HCT116 (cell line): Measurements from ENCODE around the gene INPP5D. TPM values are rescaled to one million over a fixed set of nuclear protein-coding genes. Genes with fewer than 3 reads are reported as not detected.

ENCODE experiments used
- ATAC-seq: fragments of 200-7000 bp; cut with Tn5 transposase; 2 replicates; pipeline ENCODE4 v1.9.1; 2020; ENCODE audit warnings: mild to moderate bottlenecking, moderate library complexity
- BruUV-seq: library from RNA; stranded (reverse); fragments of 400-500 nt; replicated peaks from 2 replicates; lab custom pipeline; 2021; lab: Mats Ljungman, UMichigan
- CTCF ChIA-PET: fragments of 300-600 bp; sonication (Branson Sonifier 250); formaldehyde crosslinking; loops from one replicate; lab custom pipeline; 2021; ENCODE audit warnings: antibody characterized with exemption; lab: Charles Lee
- POLR2A ChIA-PET: fragments of 300-600, 350-600 bp; sonication (Branson Sonifier 250); formaldehyde crosslinking; loops from one replicate; lab custom pipeline; 2021; ENCODE audit warnings: antibody characterized with exemption; lab: Charles Lee
- RAD21 ChIA-PET, 2 experiments: fragments of 300-600 bp; sonication (Branson Sonifier 250); formaldehyde crosslinking; loops; one replicate each; lab custom pipeline; 2023; ENCODE audit warnings: low total read pairs in 2 of 2; ENCODE audit not compliant: uncharacterized antibody in 2 of 2, unreplicated experiment in 2 of 2, low non-redundant PET in 1 of 2; lab: Charles Lee
- DNase-seq: peaks from one replicate; pipeline ENCODE4 v3.0.0-alpha.2; 2010; ENCODE audit warnings: low read depth, low spot score
- H2AFZ ChIP-seq: fragments of 200-600 bp; shearing (Covaris generic), sonication (generic); 2 replicates; pipeline ENCODE4 v1.6.1; 2017; ENCODE audit warnings: low read depth, mixed run types, mixed read lengths, antibody characterized with exemption, low read length; ENCODE audit not compliant: poor library complexity, severe bottlenecking
- H3K27ac ChIP-seq: 2 replicates; pipeline ENCODE4 v1.5.1; 2012; ENCODE audit warnings: low read depth, low read length
- H3K27me3 ChIP-seq: fragments of 200-600 bp; sonication (generic); 2 replicates; pipeline ENCODE4 v1.6.1; 2016; ENCODE audit warnings: mixed run types, low read length, mixed read lengths; ENCODE audit not compliant: insufficient read depth
- H3K36me3 ChIP-seq, 2 experiments: fragments of 200-500 bp in 1 of 2; fragments of 200-600 bp in 1 of 2; sonication (Bioruptor generic) in 1 of 2; sonication (generic) in 1 of 2; 2 replicates each; pipeline versions ENCODE4 v1.5.1 to v1.6.1; 2014 to 2016; ENCODE audit warnings: low read length in 2 of 2, inconsistent platforms in 1 of 2, mixed read lengths in 1 of 2, mixed run types in 1 of 2; ENCODE audit not compliant: insufficient read depth in 2 of 2, control insufficient read depth in 1 of 2
- H3K4me1 ChIP-seq, 2 experiments: fragments of 200-600 bp in 1 of 2; sonication (generic) in 1 of 2; 2 replicates each; pipeline versions ENCODE4 v1.5.1 to v1.6.1; 2012 to 2017; ENCODE audit warnings: low read length in 2 of 2, inconsistent platforms in 1 of 2, mild to moderate bottlenecking in 1 of 2, mixed read lengths in 1 of 2, mixed run types in 1 of 2, moderate library complexity in 1 of 2; ENCODE audit not compliant: insufficient read depth in 2 of 2, control insufficient read depth in 1 of 2
- H3K4me2 ChIP-seq: fragments of 200-600 bp; sonication (generic); 2 replicates; pipeline ENCODE4 v1.6.1; 2017; ENCODE audit warnings: mixed run types, low read length, mixed read lengths
- H3K4me3 ChIP-seq, 2 experiments: fragments of 200-600 bp in 1 of 2; sonication (generic) in 1 of 2; replicated peaks in 1 of 2; 2 replicates each; pipeline ENCODE4 v1.5.1; 2011 to 2016; ENCODE audit warnings: low read length in 2 of 2, control low read depth in 1 of 2, low read depth in 1 of 2, mild to moderate bottlenecking in 1 of 2, mixed read lengths in 1 of 2, mixed run types in 1 of 2
- H3K79me2 ChIP-seq: fragments of 200-600 bp; sonication (generic); 2 replicates; pipeline ENCODE4 v1.6.1; 2017; ENCODE audit warnings: mild to moderate bottlenecking, mixed run types, low read length, moderate library complexity, mixed read lengths; ENCODE audit not compliant: insufficient read depth
- H3K9ac ChIP-seq: fragments of 200-600 bp; sonication (generic); 2 replicates; pipeline ENCODE4 v1.6.1; 2016; ENCODE audit warnings: low read length, mixed read lengths
- H3K9me2 ChIP-seq: fragments of 200-600 bp; sonication (generic), shearing (Covaris generic); 2 replicates; pipeline ENCODE4 v1.6.1; 2017; ENCODE audit warnings: mixed run types, mild to moderate bottlenecking, moderate library complexity; ENCODE audit not compliant: insufficient read depth
- H3K9me3 ChIP-seq, 2 experiments: fragments of 200-500 bp in 1 of 2; fragments of 200-600 bp in 1 of 2; sonication (Bioruptor generic) in 1 of 2; sonication (generic) in 1 of 2; 2 replicates each; pipeline ENCODE4 v1.6.1; 2014 to 2017; ENCODE audit warnings: low read length in 2 of 2, mixed read lengths in 2 of 2, inconsistent platforms in 1 of 2, low read depth in 1 of 2, mild to moderate bottlenecking in 1 of 2, mixed run types in 1 of 2, moderate library complexity in 1 of 2; ENCODE audit not compliant: control insufficient read depth in 1 of 2, insufficient read depth in 1 of 2
- H4K20me1 ChIP-seq: fragments of 200-600 bp; sonication (generic), shearing (Covaris generic); 2 replicates; pipeline ENCODE4 v1.6.1; 2017; ENCODE audit warnings: mixed run types, mild to moderate bottlenecking, moderate library complexity; ENCODE audit not compliant: insufficient read depth
- CBX3 ChIP-seq: IDR thresholded peaks from 2 replicates; pipeline ENCODE4 v1.6.1; 2012; ENCODE audit warnings: low read depth
- CEBPB ChIP-seq: IDR thresholded peaks from 2 replicates; pipeline ENCODE4 v1.6.1; 2012; ENCODE audit warnings: low read depth
- EGR1 ChIP-seq: IDR thresholded peaks from 2 replicates; pipeline ENCODE4 v1.6.1; 2012; ENCODE audit warnings: low read depth
- ELF1 ChIP-seq: IDR thresholded peaks from 2 replicates; pipeline ENCODE4 v1.6.1; 2012; ENCODE audit warnings: low read depth, borderline replicate concordance
- EZH2phosphoT487 ChIP-seq: fragments of 200-600 bp; IDR thresholded peaks from 2 replicates; pipeline ENCODE4 v1.6.1; 2018; ENCODE audit warnings: antibody characterized with exemption, borderline replicate concordance
- JUND ChIP-seq: IDR thresholded peaks from 2 replicates; pipeline ENCODE4 v1.6.1; 2012
- POLR2A ChIP-seq: IDR thresholded peaks from 2 replicates; pipeline ENCODE4 v1.7.0; 2011; ENCODE audit warnings: borderline replicate concordance; ENCODE audit not compliant: insufficient read depth, insufficient read length; ENCODE audit errors: extremely low read depth
- SIN3A ChIP-seq: IDR thresholded peaks from 2 replicates; pipeline ENCODE4 v1.6.1; 2012; ENCODE audit warnings: low read depth
- SP1 ChIP-seq: IDR thresholded peaks from 2 replicates; pipeline ENCODE4 v1.6.1; 2012; ENCODE audit warnings: low read depth
- SRF ChIP-seq: IDR thresholded peaks from 2 replicates; pipeline ENCODE4 v1.6.1; 2012; ENCODE audit warnings: low read depth
- TCF7L2 ChIP-seq: IDR thresholded peaks from 2 replicates; pipeline ENCODE4 v1.7.0; 2011; ENCODE audit warnings: borderline replicate concordance, inconsistent platforms; ENCODE audit not compliant: insufficient read depth, insufficient read length; ENCODE audit errors: extremely low read depth
- YY1 ChIP-seq: IDR thresholded peaks from 2 replicates; pipeline ENCODE4 v1.6.1; 2011; ENCODE audit warnings: low read length, low read depth, moderate library complexity, mild to moderate bottlenecking; ENCODE audit not compliant: insufficient replicate concordance; ENCODE audit errors: extremely low read depth
- ZFX ChIP-seq: fragments of 450-650 bp; IDR thresholded peaks from 2 replicates; pipeline ENCODE4 v1.6.1; 2017
- ZNF274 ChIP-seq: fragments of 200-500 bp; sonication (Bioruptor generic); IDR thresholded peaks from 2 replicates; pipeline ENCODE4 v1.6.1; 2014; ENCODE audit warnings: mild to moderate bottlenecking, low read depth, low read length, inconsistent platforms
- intact Hi-C: fragments of 100-400 bp; cut with micrococcal nuclease; formaldehyde crosslinking; loops from 2 replicates; pipeline ENCODE4 v1.10.0; 2022
- total RNA-seq: library from RNA; stranded (reverse); gene quantifications from one replicate; pipeline ENCODE4 v1.2.1, GENCODE V29; 2021; ENCODE audit not compliant: unreplicated experiment
- TF ChIP-seq, protein P1 (sequence below): IDR thresholded peaks from 2 replicates; pipeline ENCODE4 v1.6.1; 2011; ENCODE audit warnings: mild to moderate bottlenecking, low read length, moderate library complexity; ENCODE audit not compliant: insufficient replicate concordance; ENCODE audit errors: extremely low read depth

INPP5D gene
- total RNA-seq, 1 experiment from 2014 or later, result 1.8 TPM

DNA sequence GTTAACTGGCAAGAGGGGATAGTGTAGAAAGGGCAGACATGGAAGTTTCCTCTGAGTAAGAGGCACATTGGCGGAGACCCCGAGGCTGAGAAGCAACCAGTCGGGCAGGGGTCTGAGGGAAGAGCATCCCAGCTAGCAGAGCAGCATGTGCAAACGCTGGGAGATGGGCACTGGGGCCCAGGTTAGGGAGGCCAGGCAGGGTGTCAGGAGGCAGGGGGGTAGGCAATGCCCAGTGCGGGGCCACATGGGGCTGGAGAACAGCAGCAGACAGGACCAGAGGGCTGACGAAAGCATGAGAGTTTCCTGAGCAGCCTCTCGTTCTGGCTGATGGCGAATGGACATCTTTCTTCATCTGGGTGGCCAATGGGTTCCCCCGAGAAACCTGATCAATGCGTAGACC is 88.2 kb downstream of the INPP5D start:
- H3K9me3 ChIP-seq, result no peaks in the 10 kb centered on the region
- no peak overlapping the region for H2AFZ ChIP-seq
- no peaks in the 10 kb centered on the region for H3K79me2 ChIP-seq
- no peak overlapping the region for H3K9ac ChIP-seq
- ChIA-PET RAD21 (no interaction called here), POLR2A (no interaction called here), CTCF (no interaction called here)
- H3K9me2 ChIP-seq, result no peaks in the 10 kb centered on the region
- ATAC-seq (no peak), DNase-seq (no peak)
- H3K36me3 ChIP-seq, result no peaks in the 10 kb centered on the region
- TF ChIP-seq CEBPB (no peak), SP1 (no peak), EGR1 (no peak), CBX3 (no peak), ZNF274 (no peak), POLR2A (no peak), TCF7L2 (no peak), SIN3A (no peak), JUND (no peak), ELF1 (no peak), YY1 (no peak), ZFX (no peak), SRF (no peak), EZH2phosphoT487 (no peak)
- TF ChIP-seq, protein P1, sequence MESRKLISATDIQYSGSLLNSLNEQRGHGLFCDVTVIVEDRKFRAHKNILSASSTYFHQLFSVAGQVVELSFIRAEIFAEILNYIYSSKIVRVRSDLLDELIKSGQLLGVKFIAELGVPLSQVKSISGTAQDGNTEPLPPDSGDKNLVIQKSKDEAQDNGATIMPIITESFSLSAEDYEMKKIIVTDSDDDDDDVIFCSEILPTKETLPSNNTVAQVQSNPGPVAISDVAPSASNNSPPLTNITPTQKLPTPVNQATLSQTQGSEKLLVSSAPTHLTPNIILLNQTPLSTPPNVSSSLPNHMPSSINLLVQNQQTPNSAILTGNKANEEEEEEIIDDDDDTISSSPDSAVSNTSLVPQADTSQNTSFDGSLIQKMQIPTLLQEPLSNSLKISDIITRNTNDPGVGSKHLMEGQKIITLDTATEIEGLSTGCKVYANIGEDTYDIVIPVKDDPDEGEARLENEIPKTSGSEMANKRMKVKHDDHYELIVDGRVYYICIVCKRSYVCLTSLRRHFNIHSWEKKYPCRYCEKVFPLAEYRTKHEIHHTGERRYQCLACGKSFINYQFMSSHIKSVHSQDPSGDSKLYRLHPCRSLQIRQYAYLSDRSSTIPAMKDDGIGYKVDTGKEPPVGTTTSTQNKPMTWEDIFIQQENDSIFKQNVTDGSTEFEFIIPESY, result no peak
- H3K4me3 ChIP-seq, result no peak overlapping the region
- H3K4me2 ChIP-seq, result no peak overlapping the region
- no peaks in the 10 kb centered on the region for H3K4me1 ChIP-seq
- intact Hi-C loops, result no loop called here
- no TSS peak for BruUV-seq
- no peaks in the 10 kb centered on the region for H4K20me1 ChIP-seq
- H3K27ac ChIP-seq, result no peak overlapping the region
- peaks cover 12% of the 10 kb centered on the region; the same call in 1 of the 2 replicates for H3K27me3 ChIP-seq
